K562 (cell line): ENCODE results near the gene P3H4. TPM values are rescaled to one million over a fixed set of nuclear protein-coding genes. Genes with fewer than 3 reads are reported as not detected.

ENCODE experiments used
- ARID2 ChIP-seq: fragments of 450-650 bp; IDR thresholded peaks from 2 replicates; pipeline ENCODE4 v1.6.1; 2017; ENCODE audit warnings: antibody characterized with exemption, mild to moderate bottlenecking
- CBX5 ChIP-seq: IDR thresholded peaks from 2 replicates; pipeline ENCODE4 v1.6.1; 2014; ENCODE audit warnings: low read depth, borderline replicate concordance
- CREB3 ChIP-seq: fragments of 450-650 bp; conservative IDR thresholded peaks from 2 replicates; pipeline ENCODE4 v1.6.1; 2016; ENCODE audit warnings: missing genetic modification characterization, low read depth, mild to moderate bottlenecking, missing compliant biosample characterization, moderate library complexity
- ETV5 ChIP-seq: sonication (generic); formaldehyde crosslinking; IDR thresholded peaks from 2 replicates; pipeline ENCODE4 v1.4.0; 2020; ENCODE audit warnings: low read depth, mild to moderate bottlenecking, missing genetic modification reagents
- FOXK2 ChIP-seq, 2 experiments: fragments of 450-650 bp; IDR thresholded peaks in 1 of 2; conservative IDR thresholded peaks in 1 of 2; 2 replicates each; pipeline ENCODE4 v1.6.1; 2016; ENCODE audit warnings: low read depth in 2 of 2, mild to moderate bottlenecking in 1 of 2
- GTF2F1 ChIP-seq: IDR thresholded peaks from 2 replicates; pipeline ENCODE4 v1.6.1; 2011; ENCODE audit warnings: low read depth, low read length, improper control_type of control experiment
- ILF3 ChIP-seq: fragments of 450-650 bp; IDR thresholded peaks from 2 replicates; pipeline ENCODE4 v1.6.1; 2018; ENCODE audit warnings: antibody characterized with exemption, mild to moderate bottlenecking, moderate library complexity, borderline replicate concordance
- KAT2B ChIP-seq: IDR thresholded peaks from one replicate; pipeline ENCODE4 v1.6.1; 2012; ENCODE audit warnings: low read depth, mild to moderate bottlenecking, control low read depth, inconsistent platforms, low read length, moderate library complexity
- NFYB ChIP-seq: IDR thresholded peaks from 2 replicates; pipeline ENCODE4 v1.6.1; 2011; ENCODE audit warnings: mild to moderate bottlenecking, moderate library complexity; ENCODE audit not compliant: insufficient read length; ENCODE audit errors: extremely low read depth
- PATZ1 ChIP-seq: fragments of 250-450 bp; sonication (Bioruptor Pico); IDR thresholded peaks from 2 replicates; pipeline ENCODE4 v1.5.0; 2020; ENCODE audit warnings: mild to moderate bottlenecking, borderline replicate concordance
- PHB ChIP-seq: fragments of 250-450 bp; sonication (Bioruptor Pico); IDR thresholded peaks from 2 replicates; pipeline ENCODE4 v1.5.0; 2021
- POLR2AphosphoS5 ChIP-seq: IDR thresholded peaks from 2 replicates; pipeline ENCODE4 v1.6.1; 2011; ENCODE audit warnings: mild to moderate bottlenecking, low read depth, low read length, moderate library complexity; ENCODE audit not compliant: control insufficient read depth, insufficient read depth
- RBM17 ChIP-seq: fragments of 200-400 bp; formaldehyde crosslinking; IDR thresholded peaks from 2 replicates; pipeline ENCODE4 v1.6.1; 2017; ENCODE audit warnings: low read depth, mild to moderate bottlenecking, low read length, borderline replicate concordance
- SNIP1 ChIP-seq: fragments of 450-650 bp; IDR thresholded peaks from 2 replicates; pipeline ENCODE4 v1.7.1; 2017; ENCODE audit warnings: low read depth, mild to moderate bottlenecking
- SREBF2 ChIP-seq: sonication (generic); formaldehyde crosslinking; IDR thresholded peaks from 2 replicates; pipeline ENCODE4 v1.4.0; 2020; ENCODE audit warnings: mild to moderate bottlenecking, missing genetic modification reagents
- SRF ChIP-seq, 2 experiments: fragments of 250-450, 450-650 bp in 1 of 2; sonication (Bioruptor Pico) in 1 of 2; sonication (generic) in 1 of 2; formaldehyde crosslinking; IDR thresholded peaks; 2 replicates each; pipeline versions ENCODE4 v1.5.0 to v1.5.1; 2020 to 2022; ENCODE audit warnings: mild to moderate bottlenecking in 1 of 2, missing genetic modification reagents in 1 of 2
- TAF15 ChIP-seq: fragments of 200-400 bp; formaldehyde crosslinking; IDR thresholded peaks from 2 replicates; pipeline ENCODE4 v1.6.1; 2017; ENCODE audit warnings: mild to moderate bottlenecking, low read depth, low read length, moderate library complexity
- ZNF212 ChIP-seq: fragments of 450-650 bp; formaldehyde crosslinking; IDR thresholded peaks from 2 replicates; pipeline ENCODE4 v1.4.0; 2020; ENCODE audit warnings: mild to moderate bottlenecking
- ZNF518B ChIP-seq: fragments of 250-450 bp; sonication (Bioruptor Pico); IDR thresholded peaks from 2 replicates; pipeline ENCODE4 v1.5.0; 2021; ENCODE audit warnings: mild to moderate bottlenecking, moderate library complexity
- ZNF695 ChIP-seq: fragments of 450-650 bp; formaldehyde crosslinking; IDR thresholded peaks from 2 replicates; pipeline ENCODE4 v1.4.0; 2020; ENCODE audit warnings: mild to moderate bottlenecking, moderate library complexity
- ZNF696 ChIP-seq: fragments of 250-450 bp; sonication (Bioruptor Pico); conservative IDR thresholded peaks from 2 replicates; pipeline ENCODE4 v1.4.0; 2020; ENCODE audit warnings: mild to moderate bottlenecking, moderate library complexity
- polyA plus RNA-seq, 8 experiments: library from polyadenylated mRNA; depleted of rRNA in 4 of 8; stranded (reverse) in 5 of 8; unstranded in 3 of 8; fragments of >200 nt; fragmentation: Nextera tagmentation in 2 of 8; fragmentation: Illumina TruSeq in 1 of 8; extraction: Ambion mirVana in 2 of 8; extraction: Trizol in 1 of 8; gene quantifications; 2 replicates each; pipeline versions ENCODE4 v1.2.1 to v1.2.3, GENCODE V29; 2011 to 2014; ENCODE audit warnings: inconsistent platforms in 1 of 8, missing spikeins in 1 of 8
- total RNA-seq, 7 experiments: library from RNA; depleted of rRNA in 6 of 7; stranded (reverse); fragments of >200 nt in 6 of 7; fragmentation: Illumina TruSeq in 2 of 7; extraction: Trizol in 2 of 7; gene quantifications; 2 replicates each; pipeline versions ENCODE4 v1.2.1 to v1.2.3, GENCODE V29; 2011 to 2021; ENCODE audit warnings: low replicate concordance in 1 of 7

P3H4 gene
- total and polyA plus RNA-seq, 9 of the 15 experiments (the other 6 are each of a cell fraction or from before 2014, with no cell fraction given), result 0.10 to 3.7 (median 1.0) TPM

GRCh38 chr17:41786227-41787020 lies 25.3 kb downstream of the P3H4 start, which contains the start of gene JUP (continued):
- TF ChIP-seq SRF (CRISPR knock-in tag; IDR thresholded peaks at IDR 0.05) (0 out of 4 replicates have a peak, but pooled peaks of 1 of the 2 experiments have one; percentile 37), POLR2AphosphoS5 (peak; percentile 80; the same call in 1 of the 2 replicates), ZNF212 (CRISPR knock-in tag) (no peak), RBM17 (no peak), SNIP1 (no peak), ZNF695 (CRISPR knock-in tag) (no peak), ZNF696 (CRISPR knock-in tag) (no peak), PATZ1 (CRISPR knock-in tag) (no peak), NFYB (peak; percentile 75), ILF3 (no peak; the same call in 1 of the 2 replicates), CREB3 (no peak), ETV5 (CRISPR knock-in tag) (0 out of 2 replicates have a peak, but pooled peaks have one; percentile 18), SREBF2 (no peak), PHB (no peak), FOXK2 (conservative IDR thresholded peaks at IDR 0.05 in 1 of 2, IDR thresholded peaks at IDR 0.05 in 1 of 2; ENCODE audit: low read depth in 2 of 2) (peak; percentile 87 to 88; a peak in 3 of 4 replicates), TAF15 (no peak), KAT2B (no peak), CBX5 (0 out of 2 replicates have a peak, but pooled peaks have one; percentile 42), ZNF518B (no peak), GTF2F1 (no peak), ARID2 (no peak)
